Measurements from ENCODE around the gene DOK5. TPM values are rescaled to one million over a fixed set of nuclear protein-coding genes. Genes with fewer than 3 reads are reported as not detected.

The DOK5 gene
- total RNA-seq, 1 donor from 2014 or later: 31.3 TPM

DNA sequence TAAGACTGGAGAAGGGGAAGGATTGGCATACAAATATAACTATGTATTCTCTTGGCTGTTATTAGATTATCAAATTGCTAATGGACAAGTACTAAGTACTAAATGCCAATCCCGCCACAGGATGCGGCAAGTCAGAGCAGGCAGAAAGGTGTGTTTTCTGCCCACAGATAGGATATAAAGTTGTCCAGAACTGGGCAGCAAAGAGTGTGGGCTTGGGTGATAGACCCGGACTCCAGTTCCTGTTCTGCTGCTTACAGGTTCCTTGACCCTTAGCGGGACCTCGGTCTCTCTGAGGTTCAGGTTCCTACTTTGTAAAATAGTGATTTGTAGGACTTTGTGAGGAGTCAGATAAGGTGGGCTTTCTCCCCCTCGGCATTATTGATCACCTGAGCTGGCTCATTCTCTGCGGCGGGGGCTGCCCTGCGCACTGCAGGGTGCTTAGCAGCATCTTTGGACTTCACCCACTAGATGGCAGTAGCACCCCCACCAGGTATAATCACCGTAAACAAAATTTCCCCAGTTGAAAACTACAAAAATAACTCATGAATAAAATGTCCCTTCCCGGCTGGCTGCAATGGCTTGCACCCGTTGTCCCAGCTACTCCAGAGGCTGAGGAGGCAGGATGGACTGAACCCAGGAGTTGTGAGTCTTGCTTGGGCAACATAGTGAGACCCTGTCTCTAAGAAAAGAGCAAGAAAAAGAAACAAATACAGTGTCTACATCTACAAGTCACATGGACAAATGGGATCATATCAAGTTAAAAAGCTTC, 193.1 kb downstream of the DOK5 start:
- peaks cover 0 to 8% (median 4%) of the 10 kb centered on the region in 3 donors for H3K27me3 ChIP-seq (ENCODE audit: control insufficient read depth in 3 of 3, insufficient read depth in 3 of 3, low read length in 3 of 3)
- no peak overlapping the region for H3K4me3 ChIP-seq (ENCODE audit: low read length in 3 of 3)
- H3K27ac ChIP-seq (ENCODE audit: low read depth, low read length): no peak overlapping the region
- no peak overlapping the region for H3K9ac ChIP-seq (ENCODE audit: low read depth in 1 of 3, low read length in 3 of 3)
- no peaks in the 10 kb centered on the region for H3K9me3 ChIP-seq (ENCODE audit: control insufficient read depth in 3 of 3, low read length in 3 of 3)
- H3K36me3 ChIP-seq (ENCODE audit: control insufficient read depth in 3 of 3, insufficient read depth in 3 of 3, low read length in 3 of 3): no peaks in the 10 kb centered on the region
- H3K4me1 ChIP-seq (ENCODE audit: control insufficient read depth in 3 of 3, insufficient read depth in 3 of 3, low read length in 3 of 3): peaks cover 0 to 5% (median 0%) of the 10 kb centered on the region in 3 donors

DNA sequence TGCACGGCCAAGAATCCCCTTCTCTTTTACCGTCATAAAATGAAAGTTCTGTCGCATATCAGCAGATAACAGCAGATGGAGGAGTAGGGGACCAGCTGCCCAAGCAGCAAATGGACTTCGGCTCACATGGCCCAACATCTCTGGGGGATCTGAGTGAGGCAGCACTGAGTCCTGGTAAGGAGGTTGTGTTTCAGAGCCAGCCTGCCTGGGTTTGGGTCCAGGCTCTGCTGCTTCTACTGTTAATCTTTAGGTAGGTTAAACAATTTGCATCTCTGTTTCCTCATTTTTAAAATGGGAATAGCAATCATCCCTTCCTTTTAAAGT, 193.6 kb downstream of the DOK5 start:
- Histone ChIP-seq H3K4me1 (ENCODE audit: control insufficient read depth in 3 of 3, insufficient read depth in 3 of 3, low read length in 3 of 3) (peaks cover 0 to 5% (median 0%) of the 10 kb centered on the region in 3 donors), H3K36me3 (ENCODE audit: control insufficient read depth in 3 of 3, insufficient read depth in 3 of 3, low read length in 3 of 3) (no peaks in the 10 kb centered on the region), H3K27ac (ENCODE audit: low read depth, low read length) (no peak overlapping the region), H3K9ac (ENCODE audit: low read depth in 1 of 3, low read length in 3 of 3) (no peak overlapping the region), H3K9me3 (ENCODE audit: control insufficient read depth in 3 of 3, low read length in 3 of 3) (no peaks in the 10 kb centered on the region), H3K27me3 (ENCODE audit: control insufficient read depth in 3 of 3, insufficient read depth in 3 of 3, low read length in 3 of 3) (peaks cover 0 to 9% (median 8%) of the 10 kb centered on the region in 3 donors), H3K4me3 (ENCODE audit: low read length in 3 of 3) (no peak overlapping the region)

DNA sequence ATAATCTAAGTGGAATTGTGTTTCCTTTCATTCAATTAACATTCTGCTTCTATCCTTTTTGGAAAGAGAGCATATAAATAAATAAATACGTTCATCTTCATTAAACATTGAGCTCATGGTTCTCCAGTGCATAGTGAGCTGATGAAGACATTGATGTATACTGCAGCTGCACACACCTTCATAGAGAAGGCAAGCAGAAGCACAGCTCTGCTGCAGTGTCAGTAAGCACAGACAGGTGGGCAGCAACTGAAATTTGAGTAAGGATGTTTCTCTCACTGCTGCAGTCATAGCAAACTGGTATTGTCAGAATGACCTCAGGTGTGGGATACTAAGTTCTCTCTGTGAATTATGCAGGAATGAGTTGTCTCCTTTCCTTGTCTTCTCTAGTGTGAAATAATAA, 202.9 kb downstream of the DOK5 start:
- Histone ChIP-seq H3K4me1 (ENCODE audit: control insufficient read depth in 3 of 3, insufficient read depth in 3 of 3, low read length in 3 of 3) (no peaks in the 10 kb centered on the region), H3K27me3 (ENCODE audit: control insufficient read depth in 3 of 3, insufficient read depth in 3 of 3, low read length in 3 of 3) (peaks cover 11 to 17% (median 16%) of the 10 kb centered on the region in 3 donors), H3K9me3 (ENCODE audit: control insufficient read depth in 3 of 3, low read length in 3 of 3) (no peaks in the 10 kb centered on the region), H3K27ac (ENCODE audit: low read depth, low read length) (no peak overlapping the region), H3K36me3 (ENCODE audit: control insufficient read depth in 3 of 3, insufficient read depth in 3 of 3, low read length in 3 of 3) (no peaks in the 10 kb centered on the region), H3K4me3 (ENCODE audit: low read length in 3 of 3) (no peak overlapping the region), H3K9ac (ENCODE audit: low read depth in 1 of 3, low read length in 3 of 3) (no peak overlapping the region)

DNA sequence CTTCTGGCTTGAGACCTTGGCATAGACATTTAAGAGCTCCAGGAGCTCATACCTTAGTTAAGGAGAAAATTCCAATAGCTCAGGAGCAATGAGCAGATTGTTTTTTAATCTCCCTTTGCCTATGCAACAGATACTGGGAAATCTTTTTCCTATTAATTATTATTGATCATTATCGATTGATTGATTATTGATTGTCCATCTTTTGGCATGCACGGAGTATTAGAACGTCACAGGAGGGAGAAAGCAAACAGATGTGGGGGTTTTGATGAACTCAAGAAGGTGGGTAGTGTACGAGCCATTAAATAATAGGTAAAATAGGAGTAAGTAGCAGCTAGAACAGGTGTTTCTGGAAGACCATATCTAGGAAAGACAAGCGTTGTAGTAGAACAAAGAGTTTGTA, 205.0 kb downstream of the DOK5 start:
- peaks cover 19 to 24% (median 20%) of the 10 kb centered on the region in 3 donors for H3K27me3 ChIP-seq (ENCODE audit: control insufficient read depth in 3 of 3, insufficient read depth in 3 of 3, low read length in 3 of 3)
- no peaks in the 10 kb centered on the region for H3K9me3 ChIP-seq (ENCODE audit: control insufficient read depth in 3 of 3, low read length in 3 of 3)
- no peak overlapping the region for H3K27ac ChIP-seq (ENCODE audit: low read depth, low read length)
- no peak overlapping the region for H3K9ac ChIP-seq (ENCODE audit: low read depth in 1 of 3, low read length in 3 of 3)
- no peaks in the 10 kb centered on the region for H3K36me3 ChIP-seq (ENCODE audit: control insufficient read depth in 3 of 3, insufficient read depth in 3 of 3, low read length in 3 of 3)
- H3K4me1 ChIP-seq (ENCODE audit: control insufficient read depth in 3 of 3, insufficient read depth in 3 of 3, low read length in 3 of 3): no peaks in the 10 kb centered on the region
- H3K4me3 ChIP-seq (ENCODE audit: low read length in 3 of 3): no peak overlapping the region

DNA sequence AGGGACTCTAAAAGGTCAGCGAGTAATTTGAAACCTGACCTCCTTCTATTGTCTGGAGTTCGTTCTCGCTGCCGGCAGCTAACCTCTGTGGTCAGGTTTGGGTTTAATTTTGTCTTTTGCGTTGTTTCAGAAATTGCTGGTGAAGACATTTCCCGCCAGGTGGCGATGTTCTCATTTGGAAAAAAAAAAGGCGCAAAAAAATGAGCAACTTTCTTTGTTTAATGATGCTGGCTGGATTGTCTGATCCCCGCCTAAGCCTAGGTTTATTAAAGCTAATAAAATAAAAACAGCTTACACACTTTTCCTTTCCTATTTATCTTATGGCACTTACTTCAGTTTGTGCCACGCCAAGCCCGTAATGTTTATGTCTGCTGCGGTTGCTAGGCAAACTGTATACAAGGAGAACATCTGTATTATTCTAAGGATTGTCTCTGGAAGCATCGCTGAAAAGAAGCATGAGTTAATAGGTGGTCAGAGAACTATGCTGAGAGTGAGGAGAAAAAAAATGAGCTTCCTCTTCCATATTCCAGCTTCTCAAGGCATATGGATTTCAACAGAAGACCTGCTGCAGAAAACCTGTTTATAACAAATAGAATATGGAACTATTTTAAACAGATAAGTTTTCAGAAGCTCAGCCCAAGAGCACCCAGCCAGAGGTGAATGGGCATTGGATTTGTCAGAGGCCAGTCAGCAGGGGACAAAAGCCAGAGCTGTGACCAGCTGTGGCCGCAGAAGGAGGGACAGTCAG, 205.7 kb downstream of the DOK5 start:
- peaks cover 20 to 24% (median 22%) of the 10 kb centered on the region in 3 donors for H3K27me3 ChIP-seq (ENCODE audit: control insufficient read depth in 3 of 3, insufficient read depth in 3 of 3, low read length in 3 of 3)
- no peaks in the 10 kb centered on the region for H3K4me1 ChIP-seq (ENCODE audit: control insufficient read depth in 3 of 3, insufficient read depth in 3 of 3, low read length in 3 of 3)
- H3K9me3 ChIP-seq (ENCODE audit: control insufficient read depth in 3 of 3, low read length in 3 of 3): no peaks in the 10 kb centered on the region
- H3K9ac ChIP-seq (ENCODE audit: low read depth in 1 of 3, low read length in 3 of 3): no peak overlapping the region
- no peaks in the 10 kb centered on the region for H3K36me3 ChIP-seq (ENCODE audit: control insufficient read depth in 3 of 3, insufficient read depth in 3 of 3, low read length in 3 of 3)
- no peak overlapping the region for H3K27ac ChIP-seq (ENCODE audit: low read depth, low read length)
- H3K4me3 ChIP-seq (ENCODE audit: low read length in 3 of 3): no peak overlapping the region

DNA sequence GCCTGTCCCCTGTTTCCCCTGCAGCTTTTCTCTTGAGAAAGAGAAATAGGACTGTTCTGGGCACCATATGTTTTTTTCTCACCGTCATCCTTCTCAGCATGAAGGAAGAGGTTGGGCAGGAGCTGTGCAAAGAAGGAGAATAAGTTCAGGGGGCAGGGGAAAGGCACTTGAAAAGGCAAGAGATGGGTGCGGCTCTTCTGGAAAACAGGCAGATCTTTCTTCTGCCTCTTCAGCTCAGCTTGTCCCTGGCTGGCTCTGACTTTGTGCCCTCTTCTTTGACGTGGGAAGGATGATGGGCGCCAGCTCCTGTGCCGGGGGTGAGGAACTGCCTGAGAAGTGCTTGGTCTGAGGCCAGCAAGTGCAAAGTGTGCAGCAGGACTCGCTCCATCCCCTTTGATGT, 206.5 kb downstream of the DOK5 start:
- peaks cover 20 to 24% (median 22%) of the 10 kb centered on the region in 3 donors for H3K27me3 ChIP-seq (ENCODE audit: control insufficient read depth in 3 of 3, insufficient read depth in 3 of 3, low read length in 3 of 3)
- no peaks in the 10 kb centered on the region for H3K36me3 ChIP-seq (ENCODE audit: control insufficient read depth in 3 of 3, insufficient read depth in 3 of 3, low read length in 3 of 3)
- no peak overlapping the region for H3K27ac ChIP-seq (ENCODE audit: low read depth, low read length)
- H3K9ac ChIP-seq (ENCODE audit: low read depth in 1 of 3, low read length in 3 of 3): no peak overlapping the region
- no peak overlapping the region for H3K4me3 ChIP-seq (ENCODE audit: low read length in 3 of 3)
- H3K4me1 ChIP-seq (ENCODE audit: control insufficient read depth in 3 of 3, insufficient read depth in 3 of 3, low read length in 3 of 3): no peaks in the 10 kb centered on the region
- H3K9me3 ChIP-seq (ENCODE audit: control insufficient read depth in 3 of 3, low read length in 3 of 3): no peaks in the 10 kb centered on the region

DNA sequence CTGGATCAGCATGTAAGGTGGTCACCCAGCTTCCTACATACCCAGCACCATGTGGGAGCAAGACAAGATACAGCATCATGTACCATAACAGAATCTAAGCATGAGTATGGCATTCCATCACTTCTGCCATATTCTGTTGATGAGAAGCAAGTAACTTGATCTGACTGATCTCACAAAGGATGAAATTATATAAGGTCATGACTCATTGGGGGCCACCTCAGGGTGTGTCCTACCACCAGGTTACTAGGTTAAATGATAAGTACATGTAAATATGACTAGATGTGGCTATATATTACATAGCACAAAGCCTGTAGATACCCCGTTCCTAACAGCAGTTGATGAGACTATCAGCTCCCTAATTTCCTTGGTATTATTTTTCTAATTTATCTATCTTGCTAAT, 213.1 kb downstream of the DOK5 start:
- Histone ChIP-seq H3K27me3 (ENCODE audit: control insufficient read depth in 3 of 3, insufficient read depth in 3 of 3, low read length in 3 of 3) (peaks cover 6 to 10% (median 6%) of the 10 kb centered on the region in 3 donors), H3K4me1 (ENCODE audit: control insufficient read depth in 3 of 3, insufficient read depth in 3 of 3, low read length in 3 of 3) (no peaks in the 10 kb centered on the region), H3K36me3 (ENCODE audit: control insufficient read depth in 3 of 3, insufficient read depth in 3 of 3, low read length in 3 of 3) (no peaks in the 10 kb centered on the region), H3K9me3 (ENCODE audit: control insufficient read depth in 3 of 3, low read length in 3 of 3) (peaks cover 0 to 2% (median 0%) of the 10 kb centered on the region in 3 donors), H3K9ac (ENCODE audit: low read depth in 1 of 3, low read length in 3 of 3) (no peak overlapping the region), H3K27ac (ENCODE audit: low read depth, low read length) (no peak overlapping the region), H3K4me3 (ENCODE audit: low read length in 3 of 3) (no peak overlapping the region)

DNA sequence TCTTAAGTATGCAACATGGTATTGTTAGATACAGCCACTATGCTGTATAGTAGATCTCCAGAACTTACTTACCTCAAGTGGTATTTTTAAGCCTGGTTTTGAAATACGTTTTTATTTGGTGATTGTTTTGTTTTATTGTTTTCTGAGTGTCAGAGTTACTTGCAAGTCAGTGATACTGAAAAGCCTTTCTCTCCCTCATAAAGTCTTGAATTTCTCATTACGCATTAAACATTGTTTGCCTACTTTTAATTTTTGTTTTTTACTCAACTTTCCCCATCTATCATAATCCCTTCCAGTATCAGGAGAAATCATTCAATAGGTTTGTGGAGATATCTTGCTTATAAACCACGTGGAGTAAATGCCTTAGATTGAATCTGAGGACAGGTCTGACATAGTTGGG, 214.9 kb downstream of the DOK5 start:
- Histone ChIP-seq H3K9ac (ENCODE audit: low read depth in 1 of 3, low read length in 3 of 3) (no peak overlapping the region), H3K27ac (ENCODE audit: low read depth, low read length) (no peak overlapping the region), H3K4me1 (ENCODE audit: control insufficient read depth in 3 of 3, insufficient read depth in 3 of 3, low read length in 3 of 3) (no peaks in the 10 kb centered on the region), H3K4me3 (ENCODE audit: low read length in 3 of 3) (no peak overlapping the region), H3K9me3 (ENCODE audit: control insufficient read depth in 3 of 3, low read length in 3 of 3) (peaks cover 0 to 2% (median 0%) of the 10 kb centered on the region in 3 donors), H3K36me3 (ENCODE audit: control insufficient read depth in 3 of 3, insufficient read depth in 3 of 3, low read length in 3 of 3) (no peaks in the 10 kb centered on the region), H3K27me3 (ENCODE audit: control insufficient read depth in 3 of 3, insufficient read depth in 3 of 3, low read length in 3 of 3) (peaks cover 0 to 4% (median 1%) of the 10 kb centered on the region in 3 donors)

DNA sequence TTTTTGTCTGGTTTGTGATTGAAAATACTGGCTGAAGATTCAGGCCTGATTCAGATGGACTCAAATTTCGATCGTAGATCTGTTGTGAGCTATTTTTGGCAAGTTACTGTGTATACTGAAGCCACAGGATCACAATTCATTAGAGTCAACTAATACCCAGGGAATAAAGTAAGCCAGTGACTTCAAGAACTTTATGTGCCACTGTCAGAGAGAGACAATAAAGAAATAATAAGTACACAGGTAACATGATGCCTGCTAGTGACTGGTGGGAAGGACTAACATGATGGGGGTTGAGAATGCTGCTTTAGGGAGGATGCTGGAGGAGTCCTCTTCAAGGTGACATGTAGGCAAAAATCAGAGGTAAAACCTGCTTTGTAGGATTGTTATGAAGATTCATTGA, 215.9 kb downstream of the DOK5 start:
- Histone ChIP-seq H3K4me1 (ENCODE audit: control insufficient read depth in 3 of 3, insufficient read depth in 3 of 3, low read length in 3 of 3) (no peaks in the 10 kb centered on the region), H3K9me3 (ENCODE audit: control insufficient read depth in 3 of 3, low read length in 3 of 3) (peaks cover 0 to 2% (median 0%) of the 10 kb centered on the region in 3 donors), H3K9ac (ENCODE audit: low read depth in 1 of 3, low read length in 3 of 3) (no peak overlapping the region), H3K27me3 (ENCODE audit: control insufficient read depth in 3 of 3, insufficient read depth in 3 of 3, low read length in 3 of 3) (no peaks in the 10 kb centered on the region), H3K36me3 (ENCODE audit: control insufficient read depth in 3 of 3, insufficient read depth in 3 of 3, low read length in 3 of 3) (no peaks in the 10 kb centered on the region), H3K27ac (ENCODE audit: low read depth, low read length) (no peak overlapping the region), H3K4me3 (ENCODE audit: low read length in 3 of 3) (no peak overlapping the region)

DNA sequence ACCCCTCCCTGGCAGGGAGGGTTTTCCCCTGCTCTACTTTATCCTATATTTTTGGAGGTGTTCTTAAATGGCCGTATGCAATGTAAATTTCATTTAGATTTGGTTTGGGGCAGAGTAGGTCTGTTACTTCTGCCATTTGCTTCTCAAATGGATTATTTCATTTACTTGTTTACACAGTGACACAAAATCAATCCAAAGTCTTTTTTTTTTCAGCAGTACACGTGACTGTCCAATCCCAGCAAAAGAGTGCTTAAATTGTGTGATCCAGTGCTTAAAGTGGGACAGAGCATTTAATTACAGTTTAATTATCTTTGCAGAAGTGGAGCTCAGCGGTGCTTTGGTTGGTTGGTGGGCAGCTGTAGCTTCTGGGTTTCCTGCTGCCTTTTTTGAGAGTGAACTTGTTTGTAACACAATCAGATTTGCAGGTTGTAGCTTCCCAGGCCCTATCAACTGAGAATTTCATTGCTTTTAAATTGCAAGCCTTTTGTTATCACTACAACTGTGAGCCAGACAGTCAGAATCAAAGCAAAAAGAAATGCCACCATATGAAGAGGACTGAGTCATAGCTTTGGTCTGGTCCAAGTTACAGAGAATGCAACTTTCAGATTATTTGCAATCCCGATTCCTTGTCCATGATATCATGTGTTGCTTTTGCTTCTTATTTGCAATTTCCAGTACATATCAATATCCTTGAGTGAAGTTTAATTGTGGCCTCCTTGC, 216.9 kb downstream of the DOK5 start:
- Histone ChIP-seq H3K4me1 (ENCODE audit: control insufficient read depth in 3 of 3, insufficient read depth in 3 of 3, low read length in 3 of 3) (no peaks in the 10 kb centered on the region), H3K9me3 (ENCODE audit: control insufficient read depth in 3 of 3, low read length in 3 of 3) (peaks cover 0 to 2% (median 0%) of the 10 kb centered on the region in 3 donors), H3K4me3 (ENCODE audit: low read length in 3 of 3) (no peak overlapping the region), H3K36me3 (ENCODE audit: control insufficient read depth in 3 of 3, insufficient read depth in 3 of 3, low read length in 3 of 3) (no peaks in the 10 kb centered on the region), H3K9ac (ENCODE audit: low read depth in 1 of 3, low read length in 3 of 3) (no peak overlapping the region), H3K27me3 (ENCODE audit: control insufficient read depth in 3 of 3, insufficient read depth in 3 of 3, low read length in 3 of 3) (no peaks in the 10 kb centered on the region), H3K27ac (ENCODE audit: low read depth, low read length) (no peak overlapping the region)
